Fibroblast of pulmonary artery (primary cell): ENCODE data around the gene USE1.
"Not testable (repeated sequence)": the region's sequence is repeated elsewhere in the genome, so short reads cannot be mapped to it uniquely, and the experiment has no call there.

Experiments
- DNase-seq: peaks from one replicate; pipeline ENCODE4 v3.0.0-alpha.2; 2010; ENCODE audit warnings: low read depth
- H3K4me3 ChIP-seq: replicated peaks from 2 replicates; pipeline ENCODE4 v1.5.1; 2011; ENCODE audit warnings: low read depth, mild to moderate bottlenecking, control low read depth, low read length, moderate library complexity
- CTCF ChIP-seq: IDR thresholded peaks from 2 replicates; pipeline ENCODE4 v1.5.1; 2011; ENCODE audit warnings: mild to moderate bottlenecking, control low read depth, low read length, inconsistent platforms; ENCODE audit errors: missing control alignments

The USE1 gene

DNA sequence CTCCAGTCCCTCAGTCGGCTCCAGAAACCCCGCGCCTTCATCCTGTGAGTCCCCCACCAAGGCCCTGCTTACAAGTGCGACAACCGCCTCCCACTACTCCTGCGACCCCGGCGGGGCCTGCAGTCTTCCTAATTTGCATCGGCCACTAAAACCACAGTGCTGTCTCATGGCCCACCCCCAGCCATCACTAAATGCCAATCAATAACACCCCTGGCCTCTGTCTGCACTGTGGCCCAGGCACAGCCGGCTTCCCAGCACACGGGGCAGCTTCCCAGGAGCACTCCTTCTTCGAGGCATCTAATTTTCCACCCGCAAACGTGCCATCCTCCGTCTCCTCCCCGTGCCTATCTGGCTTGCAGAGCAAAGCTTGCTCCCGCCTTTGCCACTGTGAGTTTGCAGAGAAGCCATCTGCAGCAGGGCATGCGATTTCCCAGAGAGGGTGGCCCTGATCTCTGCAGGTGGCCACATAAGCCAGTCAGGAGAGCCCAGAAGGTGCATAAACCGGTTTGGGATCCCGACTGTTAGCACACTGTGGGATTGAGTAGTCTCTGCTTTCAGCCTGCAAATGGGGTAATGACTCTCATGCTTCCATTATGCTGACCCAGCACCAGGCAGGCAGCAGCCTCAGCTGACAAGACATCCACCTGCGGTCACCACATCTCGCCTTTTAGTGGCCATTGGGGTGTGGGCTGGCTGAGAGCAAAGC lies 34.0 kb upstream of the USE1 start:
- H3K4me3 ChIP-seq = no peak overlapping the region
- TF ChIP-seq CTCF = no peak
- no peak for DNase-seq

DNA sequence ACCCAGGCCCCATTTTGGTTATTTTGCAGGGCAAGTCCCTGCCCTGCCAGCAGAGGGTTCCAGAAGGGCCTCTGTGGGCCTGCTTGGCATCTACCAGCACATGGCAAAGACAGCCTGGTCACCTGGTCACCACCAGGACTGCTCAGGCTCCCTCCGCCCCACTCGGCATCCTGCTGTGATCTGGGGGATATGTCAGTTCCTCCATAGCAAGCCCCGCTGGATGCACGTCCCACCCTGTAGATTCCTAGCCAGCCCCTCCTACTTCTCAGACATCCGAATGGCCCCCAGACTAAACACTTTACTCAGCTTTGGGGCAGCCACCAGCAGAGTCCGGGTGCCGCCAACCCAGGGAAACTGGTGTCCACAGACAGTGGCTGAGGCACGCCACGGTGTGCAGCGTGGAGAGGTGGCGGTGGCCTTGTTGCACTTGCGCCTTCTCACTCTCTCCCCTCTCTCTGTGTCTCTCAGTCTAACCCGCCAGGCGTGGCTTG lies 31.8 kb upstream of the USE1 start:
- no peak for TF ChIP-seq CTCF
- no peak overlapping the region for H3K4me3 ChIP-seq
- no peak for DNase-seq

DNA sequence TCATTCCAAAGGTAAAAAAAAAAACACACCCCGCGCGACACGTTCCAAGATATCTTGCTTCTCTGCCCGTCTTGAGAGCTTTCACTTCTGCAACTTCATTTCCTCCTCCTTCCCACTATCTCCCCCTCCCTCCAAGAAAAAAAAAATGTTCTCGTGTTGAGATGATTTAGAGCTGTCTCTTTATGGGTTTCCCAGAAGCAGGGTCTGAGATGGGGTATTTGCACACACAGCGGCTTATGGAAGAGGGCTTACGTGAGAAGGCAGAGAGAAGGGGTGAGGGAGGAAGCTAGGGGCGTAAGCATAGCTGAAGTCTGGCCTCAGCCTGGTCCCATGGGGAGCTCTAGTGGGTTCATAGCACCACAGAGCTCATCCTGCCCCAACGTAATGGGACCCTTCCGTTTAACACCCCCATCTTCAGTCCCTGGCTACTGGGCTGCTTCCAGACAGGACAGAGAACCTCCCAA lies 31.3 kb upstream of the USE1 start:
- TF ChIP-seq CTCF = no peak
- no peak for DNase-seq
- no peak overlapping the region for H3K4me3 ChIP-seq

GRCh38 chr19:17184371-17184841 lies 30.8 kb upstream of the USE1 start:
- no peak for DNase-seq
- no peak for TF ChIP-seq CTCF
- no peak overlapping the region for H3K4me3 ChIP-seq

DNA sequence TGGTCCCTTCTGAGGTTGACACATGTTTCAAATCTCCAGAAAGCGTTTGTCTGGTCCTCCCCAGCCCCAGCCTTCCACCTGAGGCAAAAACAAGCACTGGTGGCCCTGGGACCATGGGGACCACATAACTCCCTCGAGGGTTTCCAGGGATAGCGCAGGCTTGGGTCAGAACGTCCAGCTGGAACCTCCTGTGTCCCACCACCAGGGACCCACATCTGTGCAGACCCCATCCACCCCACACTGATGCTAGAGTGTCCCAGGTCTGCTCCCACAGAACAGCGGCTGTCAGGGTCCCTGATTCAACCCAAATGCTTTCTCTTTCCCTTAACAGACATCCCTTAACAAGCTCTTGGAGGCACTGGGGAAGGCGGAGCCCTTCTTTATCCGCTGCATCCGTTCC lies 29.6 kb upstream of the USE1 start:
- TF ChIP-seq CTCF = no peak
- DNase-seq = no peak

GRCh38 chr19:17191736-17192135 lies 23.4 kb upstream of the USE1 start:
- not testable (repeated sequence) for DNase-seq, H3K4me3 ChIP-seq

More for the DNA sequence above, 29.6 kb upstream of the USE1 start:
- H3K4me3 ChIP-seq = no peak overlapping the region

- H3K4me3 ChIP-seq = no peak overlapping the region
- TF ChIP-seq CTCF = no peak
- DNase-seq = no peak
Measured at GRCh38 chr19:17192751-17193150, 22.4 kb upstream of the USE1 start.
